Stimulated activated naive CD4-positive, alpha-beta T cell (primary cell): ENCODE results near the gene RHOT1.
"Not testable (repeated sequence)": the region's sequence is repeated elsewhere in the genome, so short reads cannot be mapped to it uniquely, and the experiment has no call there.

Source experiments
- DNase-seq, 6 experiments: peaks; one replicate each; lab custom pipeline; 2025; lab: John Stamatoyannopoulos, UW

The RHOT1 gene

GRCh38 chr17:32124985-32125847 lies 17.1 kb upstream of the RHOT1 start:
- no peak for DNase-seq

- no peak for DNase-seq
Measured at GRCh38 chr17:32125848-32126153, 16.5 kb upstream of the RHOT1 start.

- DNase-seq = no peak
Measured at GRCh38 chr17:32126325-32126724, 16.0 kb upstream of the RHOT1 start.

DNA sequence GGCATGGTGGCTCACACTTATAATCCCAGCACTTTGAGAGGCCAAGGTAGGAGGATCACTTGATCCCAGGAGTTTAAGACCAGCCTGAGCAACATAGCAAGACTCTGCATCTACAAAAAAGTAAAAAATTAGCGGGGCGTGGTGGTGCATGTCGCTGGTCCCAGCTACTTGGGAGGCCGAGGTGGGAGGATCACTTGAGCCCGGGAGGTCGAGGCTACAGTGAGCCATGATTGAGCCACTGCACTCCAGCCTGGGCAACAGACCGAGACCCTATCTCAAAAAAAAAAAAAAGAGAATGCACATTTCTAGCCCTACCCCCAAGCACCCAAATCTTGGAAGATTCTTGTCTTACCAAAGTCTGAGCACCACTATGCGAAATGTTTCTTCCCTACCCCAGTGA lies 15.6 kb upstream of the RHOT1 start:
- DNase-seq = no peak

DNA sequence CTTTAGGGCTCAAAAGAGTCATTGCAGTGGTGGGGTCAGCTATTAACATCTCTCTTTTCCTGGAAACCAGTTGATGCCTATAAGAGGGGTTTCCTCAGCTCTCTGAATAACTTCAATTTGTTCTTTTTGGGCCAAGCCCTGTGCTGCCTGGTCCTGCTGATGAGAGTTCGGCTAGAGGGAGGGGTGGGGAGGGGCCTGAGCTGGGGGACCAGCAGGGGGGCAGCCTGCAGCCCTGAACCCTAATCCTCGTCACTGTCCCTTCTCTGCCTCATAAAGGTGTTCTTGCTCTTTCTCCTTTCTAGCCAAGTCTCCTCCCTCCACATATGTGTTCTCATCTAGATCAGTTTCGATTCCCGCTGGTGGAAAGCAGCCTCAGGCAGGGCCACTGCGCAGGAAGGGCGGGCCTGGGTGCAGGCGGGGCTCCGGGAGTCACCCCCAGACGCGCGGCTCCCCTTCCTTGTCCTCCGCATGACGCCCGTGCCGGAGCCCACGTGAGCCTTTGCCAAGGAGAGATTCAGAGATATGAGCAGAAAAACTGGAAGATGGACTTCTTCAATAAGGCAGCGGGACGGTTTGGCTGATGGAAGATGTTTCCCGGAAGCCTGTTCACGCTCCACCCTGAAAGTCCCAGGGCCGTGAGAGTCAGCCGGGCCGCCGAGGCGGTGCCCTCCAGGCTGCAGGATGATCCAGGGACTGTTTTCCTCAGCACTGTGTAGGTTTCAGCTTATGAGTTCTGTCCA lies 15.0 kb upstream of the RHOT1 start:
- peak; percentile 67 to 82 (median 74) for DNase-seq

DNA sequence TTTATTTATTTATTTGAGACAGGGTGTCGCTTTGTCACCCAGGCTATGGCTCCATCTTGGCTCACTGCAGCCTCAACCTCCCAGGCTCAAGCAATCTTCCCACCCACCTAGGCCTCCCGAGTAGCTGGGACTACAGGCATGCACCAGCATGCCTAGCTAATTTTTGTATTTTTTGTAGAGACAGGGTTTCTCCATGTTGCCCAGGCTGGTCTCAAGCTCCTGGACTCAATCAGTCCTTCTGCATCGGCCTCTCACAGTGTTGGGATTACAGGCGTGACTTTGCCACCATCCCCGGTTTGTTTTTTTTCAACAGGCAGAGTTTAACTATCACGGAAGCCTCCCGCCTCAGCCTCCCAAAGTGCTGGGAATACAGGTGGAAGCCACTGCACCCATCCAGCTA lies 13.8 kb upstream of the RHOT1 start:
- not testable (repeated sequence) for DNase-seq

- peak in 2 of 6 experiments; percentile 7 to 9 for DNase-seq
Measured at GRCh38 chr17:32135497-32136117, 6.7 kb upstream of the RHOT1 start.

GRCh38 chr17:32136856-32137255 lies 5.4 kb upstream of the RHOT1 start:
- peak in 2 of 6 experiments; percentile 2 to 21 for DNase-seq

DNA sequence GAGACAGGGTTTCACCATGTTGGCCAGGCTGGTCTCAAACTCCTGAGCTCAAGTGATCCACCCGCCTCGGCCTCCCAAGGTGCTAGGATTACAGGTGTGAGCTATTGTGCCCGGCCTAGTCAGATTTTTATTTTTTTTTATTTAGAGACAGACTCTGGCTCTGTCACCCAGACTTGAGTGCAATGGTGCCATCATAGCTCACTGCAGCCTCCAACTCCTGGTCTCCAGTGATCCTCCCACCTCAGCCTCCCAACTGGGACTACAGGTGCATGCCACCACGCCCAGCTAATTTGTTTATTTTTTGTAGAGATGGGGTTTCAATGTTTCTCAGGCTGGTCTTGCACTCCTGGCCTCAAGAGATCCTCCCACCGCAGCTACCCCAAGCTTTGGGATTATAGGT lies 2.8 kb upstream of the RHOT1 start:
- not testable (repeated sequence) for DNase-seq

DNA sequence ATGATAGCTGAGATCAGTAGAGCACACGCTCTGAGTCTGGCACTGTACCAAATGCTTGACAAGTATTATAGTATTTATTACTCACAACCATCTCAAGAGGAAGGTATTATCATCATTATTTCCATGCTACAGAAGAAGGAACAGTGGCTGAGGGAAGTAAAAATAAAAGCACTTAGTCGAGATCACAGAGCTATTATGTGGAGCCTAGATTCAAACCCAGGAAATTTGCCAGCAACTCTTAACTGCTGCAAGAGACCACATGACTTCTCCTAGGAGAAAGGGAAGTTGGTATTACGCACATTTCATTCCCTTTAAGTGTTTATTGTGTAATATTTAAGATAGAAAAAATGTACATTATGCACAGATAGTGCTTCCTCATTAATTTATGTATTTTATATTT lies 1.0 kb upstream of the RHOT1 start:
- DNase-seq = no peak

- DNase-seq = no peak
Measured at GRCh38 chr17:32141679-32142037, 644 bp upstream of the RHOT1 start.

DNA sequence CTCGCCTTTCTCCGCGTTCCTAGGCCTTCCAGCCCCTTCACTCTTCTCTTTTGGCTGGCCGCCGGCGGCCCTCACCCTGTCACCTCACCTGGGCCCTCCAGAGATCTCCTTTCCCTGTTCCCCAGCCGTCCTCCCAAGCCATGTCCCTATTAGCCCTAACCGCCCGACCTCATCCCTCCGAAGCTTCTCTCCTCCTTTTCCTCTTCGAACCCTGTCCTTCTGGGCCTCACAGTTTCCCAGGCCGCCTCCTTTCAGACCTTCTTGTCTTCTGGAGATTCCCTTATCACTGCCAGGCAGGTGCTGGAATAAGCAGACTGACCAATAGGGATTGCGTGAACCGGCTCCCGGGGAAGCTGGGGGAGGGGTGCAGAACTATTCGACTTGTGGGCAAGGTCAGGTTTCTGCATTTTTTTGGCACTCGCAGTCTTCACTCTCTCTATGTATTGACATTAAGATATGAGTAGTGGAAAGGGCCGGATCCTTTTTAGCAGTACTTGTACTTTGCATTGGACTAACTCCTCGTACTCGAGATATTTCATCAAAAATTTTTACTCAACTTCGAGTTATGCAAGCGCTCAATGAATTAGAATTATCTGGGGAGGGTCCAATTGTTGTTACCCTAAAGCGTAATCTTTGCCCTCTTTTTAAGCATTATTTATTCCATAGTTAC lies 690 bp downstream of the RHOT1 start:
- peak in 3 of 6 experiments; percentile 22 to 34 (median 28) for DNase-seq

- no peak for DNase-seq
Measured at GRCh38 chr17:32143527-32143870, 1.2 kb downstream of the RHOT1 start.

DNA sequence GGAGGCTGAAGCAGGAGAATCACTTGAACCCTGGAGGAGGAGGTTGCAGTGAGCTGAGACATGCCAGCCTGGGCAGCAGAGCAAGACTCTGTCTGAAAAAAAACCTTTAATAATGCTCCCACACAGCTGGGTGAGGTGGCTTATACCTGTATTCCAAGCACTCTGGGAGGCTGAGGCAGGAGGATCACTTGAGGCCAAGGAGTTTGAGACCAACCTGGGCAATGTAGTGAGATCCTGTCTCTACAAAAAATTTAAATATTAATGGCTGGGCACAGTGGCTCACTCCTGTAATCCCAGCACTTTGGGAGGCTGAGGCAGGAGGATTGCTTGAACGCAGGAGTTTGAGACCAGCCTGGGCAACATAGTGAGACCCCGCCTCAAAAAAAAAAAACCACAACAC lies 2.1 kb downstream of the RHOT1 start:
- not testable (repeated sequence) for DNase-seq

- DNase-seq = no peak
Measured at GRCh38 chr17:32148351-32148750, 6.0 kb downstream of the RHOT1 start.

GRCh38 chr17:32150358-32150757 lies 8.1 kb downstream of the RHOT1 start:
- no peak for DNase-seq

GRCh38 chr17:32152130-32152529 lies 9.8 kb downstream of the RHOT1 start:
- DNase-seq = no peak

GRCh38 chr17:32155896-32156295 lies 13.6 kb downstream of the RHOT1 start:
- no peak for DNase-seq

- no peak for DNase-seq
Measured at GRCh38 chr17:32156656-32157055, 14.4 kb downstream of the RHOT1 start.

GRCh38 chr17:32157225-32157624 lies 14.9 kb downstream of the RHOT1 start:
- DNase-seq = no peak

- no peak for DNase-seq
Measured at GRCh38 chr17:32158870-32159585, 16.7 kb downstream of the RHOT1 start.
